Measurements from ENCODE around the gene SLC16A13.
"Not testable (repeated sequence)": the region's sequence is repeated elsewhere in the genome, so short reads cannot be mapped to it uniquely, and the experiment has no call there.

The SLC16A13 gene

GRCh38 chr17:7068268-7068667 is 32.5 kb downstream of the SLC16A13 start:
- DNase-seq: no peak

- no peak for DNase-seq
Measured at GRCh38 chr17:7070712-7071111, 34.9 kb downstream of the SLC16A13 start.

DNA sequence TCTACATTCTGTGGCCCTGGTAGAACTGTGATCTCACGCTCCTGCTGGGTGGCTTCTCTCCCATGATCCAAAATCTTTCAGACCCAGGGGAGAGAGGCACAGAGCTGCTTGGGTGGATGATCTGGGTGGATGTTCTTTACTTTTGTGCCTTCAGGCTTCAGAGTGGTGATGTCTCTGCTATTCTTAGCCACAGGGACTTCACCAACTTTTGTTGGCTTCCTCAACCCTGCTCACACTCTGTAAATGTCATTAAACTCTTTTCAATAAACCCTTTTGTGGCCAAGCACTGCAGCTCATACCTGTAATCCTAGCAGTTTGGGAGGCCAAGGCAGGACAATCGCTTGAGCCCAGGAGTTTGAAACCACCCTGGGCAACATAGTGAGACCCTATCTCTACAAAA is 36.6 kb downstream of the SLC16A13 start:
- DNase-seq: no peak

DNA sequence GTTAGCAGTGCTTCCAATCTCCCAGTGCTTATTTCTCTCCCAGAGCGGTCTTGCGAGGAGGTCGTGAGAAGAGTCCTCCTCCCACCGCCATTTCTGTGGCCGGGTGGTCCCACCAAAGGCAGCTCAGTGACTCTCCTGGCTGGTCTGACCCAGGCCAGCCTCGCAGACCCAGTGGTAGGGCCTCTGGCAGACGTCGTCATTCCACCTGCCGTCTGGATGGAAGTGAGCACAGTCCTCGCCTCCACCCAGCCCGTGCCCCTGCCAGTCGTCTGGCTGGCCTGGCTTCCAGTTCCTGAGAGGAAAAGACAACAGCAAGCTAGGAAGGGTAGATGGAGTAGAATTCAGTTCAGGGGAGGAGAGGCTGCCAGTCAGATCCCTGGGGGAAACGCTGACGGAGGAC is 39.1 kb downstream of the SLC16A13 start:
- no peak for DNase-seq

DNA sequence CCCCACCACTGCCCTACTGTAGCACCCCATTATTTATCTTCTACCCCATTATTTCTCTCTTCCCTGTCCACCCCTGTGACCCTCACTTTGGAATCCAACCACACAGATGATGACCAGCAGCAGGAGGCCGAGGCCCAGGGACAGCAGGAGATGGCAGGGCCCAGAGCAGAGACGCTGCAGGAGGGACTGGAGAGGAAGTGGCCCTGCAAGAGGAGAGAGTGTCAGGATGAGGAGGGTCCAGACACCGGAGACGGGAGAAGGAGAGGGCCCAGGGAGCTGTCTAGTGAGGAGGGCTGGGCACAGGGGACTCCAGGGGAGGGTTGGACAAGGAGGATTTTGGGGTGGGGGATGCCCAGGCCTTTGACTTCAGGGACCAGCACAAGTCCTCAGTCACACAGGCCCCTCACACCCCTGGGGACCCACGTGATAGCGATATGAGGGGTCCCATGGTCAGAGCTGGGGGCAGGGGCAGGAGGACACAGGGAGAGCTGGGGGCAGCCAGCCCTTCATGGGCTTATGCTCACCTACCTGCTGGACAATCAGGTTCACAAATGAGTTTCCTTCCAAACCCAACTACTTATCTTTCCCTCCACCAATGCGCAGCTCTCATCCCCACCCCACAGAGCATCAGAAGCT is 42.2 kb downstream of the SLC16A13 start:
- no peak for DNase-seq

DNA sequence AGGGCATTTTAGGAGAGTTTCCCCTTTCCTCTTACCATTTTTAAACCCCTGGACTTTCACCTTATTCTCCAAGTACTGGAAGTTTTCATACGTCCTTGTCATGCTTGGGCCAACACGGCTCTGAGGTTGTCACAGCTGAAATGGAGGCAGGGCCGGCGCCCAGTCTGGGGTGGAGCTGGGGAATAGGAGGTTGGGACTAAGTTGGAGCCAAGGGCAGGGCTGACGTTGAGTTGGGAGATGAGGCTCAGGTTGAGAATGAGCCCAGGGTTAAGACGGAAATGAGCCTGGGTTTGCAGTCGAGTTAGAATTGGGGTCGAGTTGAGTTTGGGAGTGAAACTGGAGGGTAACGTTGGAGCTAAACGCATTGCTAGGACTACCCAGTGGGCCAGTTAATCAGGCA is 42.9 kb downstream of the SLC16A13 start:
- DNase-seq: no peak

DNA sequence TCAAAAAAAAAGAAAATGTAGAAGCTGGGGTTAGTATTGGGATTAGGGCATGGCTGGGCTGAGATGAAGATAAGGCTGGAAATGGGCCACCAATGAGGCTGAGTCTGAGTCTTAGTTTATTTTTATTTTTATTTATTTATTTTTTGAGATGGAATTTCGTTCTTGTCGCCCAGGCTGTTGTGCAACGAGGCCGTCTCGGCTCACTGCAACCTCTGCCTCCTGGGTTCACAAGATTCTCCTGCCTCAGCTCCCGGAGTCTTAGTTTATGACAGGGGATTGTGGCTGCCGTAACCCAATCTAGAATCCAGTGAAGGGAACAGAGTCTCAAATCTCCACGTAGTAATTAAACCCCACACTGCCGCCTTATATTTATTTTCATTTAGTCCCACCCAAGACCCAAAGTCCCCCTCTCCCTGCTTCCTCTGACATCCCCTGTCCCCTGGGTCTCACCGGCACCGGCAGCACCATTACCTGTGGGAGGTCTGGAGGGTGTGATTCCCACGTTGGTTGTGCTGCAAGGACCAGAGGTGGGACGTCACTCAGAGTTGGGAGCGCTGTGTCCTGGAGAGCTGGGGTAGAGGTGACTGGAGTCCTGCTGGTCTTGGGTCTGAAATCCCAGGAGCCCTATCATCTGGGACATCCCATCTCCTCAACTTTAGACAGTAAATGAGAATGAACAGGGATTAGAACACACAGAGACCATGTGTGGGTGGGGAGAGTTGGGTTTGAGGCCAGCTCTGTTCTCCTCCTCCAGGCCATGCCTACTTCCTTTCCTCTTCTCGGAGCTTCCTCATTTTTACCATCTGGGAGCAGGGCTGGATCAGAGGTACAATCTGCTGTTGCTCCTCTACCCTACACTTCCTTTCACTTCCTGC is 44.0 kb downstream of the SLC16A13 start, which contains the start of gene CLEC10A:
Gene CLEC10A, minus strand, starts transcription at position 671 of the 875 bp plus-strand sequence. CDS start 1,439 bp downstream, outside the sequence.
- DNase-seq: no peak

DNA sequence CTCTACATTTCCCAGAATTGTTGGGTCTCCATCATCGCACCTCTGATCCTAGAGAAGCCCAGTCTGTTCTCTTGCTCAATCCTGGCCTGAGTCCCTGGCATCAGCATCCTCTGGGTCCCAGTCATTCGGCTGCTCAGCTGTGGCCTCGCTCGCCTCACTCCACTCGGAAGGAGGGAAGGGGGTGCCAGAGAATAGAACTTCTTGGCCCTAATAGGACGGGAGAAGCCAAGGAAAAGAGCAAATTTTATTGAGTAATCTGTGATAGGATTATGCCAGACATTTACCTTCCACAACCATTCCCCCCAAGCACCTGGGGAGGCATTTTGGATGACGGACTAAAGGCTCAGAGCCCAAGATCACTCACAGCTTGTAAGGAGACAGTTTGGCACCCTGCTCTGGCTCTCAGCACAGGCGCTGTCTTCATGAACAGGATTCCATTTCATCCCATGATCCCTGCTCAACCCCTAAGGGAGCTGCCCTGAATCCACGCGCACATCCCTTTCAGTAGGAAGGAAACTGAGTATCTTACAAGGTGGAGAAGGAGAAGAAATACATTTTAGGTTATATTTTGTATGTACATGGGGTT is 44.7 kb downstream of the SLC16A13 start:
- no peak for DNase-seq

GRCh38 chr17:7081341-7082062 is 45.7 kb downstream of the SLC16A13 start:
- no peak for DNase-seq

- no peak for DNase-seq
Measured at GRCh38 chr17:7083592-7083991, 47.8 kb downstream of the SLC16A13 start.

DNA sequence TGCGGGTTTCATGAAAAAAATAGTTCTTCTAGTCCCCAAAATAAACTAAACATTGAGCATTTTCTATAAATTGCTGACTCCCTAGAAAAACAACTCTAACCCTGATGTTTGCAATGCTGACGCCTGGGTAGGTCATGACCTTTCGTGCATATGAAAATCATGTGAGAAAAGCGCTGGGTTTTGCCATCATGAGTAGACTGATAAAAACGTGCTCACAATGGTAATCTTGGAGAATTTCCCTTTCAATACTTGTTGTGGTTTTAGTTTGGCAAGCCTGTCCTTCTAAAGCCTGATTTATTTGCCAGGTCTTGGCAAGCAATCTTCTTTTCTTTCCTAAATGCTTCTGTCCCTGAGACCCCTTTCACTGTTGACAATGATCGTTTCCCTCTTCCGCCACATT is 48.3 kb downstream of the SLC16A13 start:
- no peak for DNase-seq

DNA sequence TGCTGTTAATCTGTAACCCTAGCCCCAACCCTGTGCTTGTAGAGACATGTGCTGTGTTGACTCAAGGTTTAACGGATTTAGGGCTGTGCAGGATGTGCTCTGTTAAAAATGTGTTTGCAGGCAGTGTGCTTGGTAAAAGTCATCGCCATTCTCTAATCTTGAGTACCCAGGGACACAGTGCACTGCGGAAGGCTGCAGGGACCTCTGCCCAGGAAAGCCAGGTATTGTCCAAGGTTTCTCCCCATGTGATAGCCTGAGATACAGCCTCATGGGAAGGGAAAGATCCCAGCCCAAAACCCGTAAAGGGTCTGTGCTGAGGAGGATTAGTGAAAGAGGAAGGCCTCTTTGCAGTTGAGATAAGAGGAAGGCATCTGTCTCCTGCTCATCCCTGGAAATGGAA is 52.6 kb downstream of the SLC16A13 start:
- not testable (repeated sequence) for DNase-seq

DNA sequence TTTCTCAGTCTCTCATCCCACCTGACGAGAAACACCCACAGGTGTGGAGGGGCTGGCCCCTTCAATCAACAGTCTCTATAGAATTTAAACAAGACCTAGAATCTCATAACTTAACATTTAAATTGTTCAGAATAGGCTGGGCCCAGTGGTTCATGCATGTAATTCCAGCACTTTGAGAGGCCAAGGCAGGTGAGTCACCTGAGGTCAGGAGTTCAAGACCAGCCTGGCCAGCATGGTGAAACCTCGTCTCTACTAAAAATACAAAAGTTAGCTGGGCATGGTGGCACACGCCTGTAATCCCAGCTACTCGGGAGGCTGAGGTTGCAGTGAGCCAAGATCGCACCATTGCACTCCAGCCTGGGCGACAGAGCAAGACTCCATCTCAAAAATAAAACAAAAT is 53.8 kb downstream of the SLC16A13 start:
- not testable (repeated sequence) for DNase-seq

All from DMS153 (cell line).